Stimulated activated memory B cell treated with anti-CD40 and anti-IgM and Interleukin-4, amounts not matched to agents 10 μg/mL and 1 μg/mL and 100 μg/mL, for 72 hours (primary cell): Measurements from ENCODE around the gene AQP2.

Experiments used
- ATAC-seq: fragments of 150-1000 bp; cut with Tn5 transposase; 2 replicates; pipeline ENCODE4 v1.10.0; 2021
- H3K27ac Mint-ChIP-seq: one replicate; pipeline ENCODE4 v1.8.0; 2022; ENCODE audit warnings: mild to moderate bottlenecking, mixed read lengths
- H3K27me3 Mint-ChIP-seq: one replicate; pipeline ENCODE4 v1.8.0; 2022; ENCODE audit warnings: mixed read lengths
- H3K36me3 Mint-ChIP-seq: one replicate; pipeline ENCODE4 v1.8.0; 2022; ENCODE audit warnings: mixed read lengths
- H3K4me1 Mint-ChIP-seq: one replicate; pipeline ENCODE4 v1.8.0; 2022; ENCODE audit warnings: mixed read lengths
- H3K4me3 Mint-ChIP-seq: one replicate; pipeline ENCODE4 v1.8.0; 2022; ENCODE audit warnings: mild to moderate bottlenecking, moderate library complexity, mixed read lengths
- H3K9me3 Mint-ChIP-seq: one replicate; pipeline ENCODE4 v1.8.0; 2022; ENCODE audit warnings: mixed read lengths

Gene AQP2

GRCh38 chr12:49964849-49965624 is 14.5 kb downstream of the AQP2 start:
- no peak for ATAC-seq
- Mint-ChIP-seq H3K27me3 (peaks cover 64% of the 10 kb centered on the region), H3K4me1 (peaks cover 15% of the 10 kb centered on the region), H3K9me3 (no peaks in the 10 kb centered on the region), H3K27ac (no peak overlapping the region), H3K4me3 (no peak overlapping the region), H3K36me3 (no peaks in the 10 kb centered on the region)

- ATAC-seq = no peak
- no peaks in the 10 kb centered on the region for H3K9me3 Mint-ChIP-seq
Observed at GRCh38 chr12:49965836-49966235, 15.3 kb downstream of the AQP2 start.

GRCh38 chr12:49966511-49967041 is 16.0 kb downstream of the AQP2 start:
- Mint-ChIP-seq H3K9me3 (no peaks in the 10 kb centered on the region), H3K27me3 (peaks cover 53% of the 10 kb centered on the region), H3K4me3 (no peak overlapping the region), H3K27ac (no peak overlapping the region), H3K4me1 (peaks cover 7% of the 10 kb centered on the region), H3K36me3 (no peaks in the 10 kb centered on the region)
- ATAC-seq = no peak

More at GRCh38 chr12:49965836-49966235, 15.3 kb downstream of the AQP2 start:
- Mint-ChIP-seq H3K4me3 (no peak overlapping the region), H3K4me1 (peaks cover 7% of the 10 kb centered on the region), H3K27me3 (peaks cover 56% of the 10 kb centered on the region), H3K27ac (no peak overlapping the region), H3K36me3 (no peaks in the 10 kb centered on the region)

GRCh38 chr12:49967042-49967776 is 16.7 kb downstream of the AQP2 start:
- no peaks in the 10 kb centered on the region for H3K9me3 Mint-ChIP-seq
- H3K36me3 Mint-ChIP-seq = no peaks in the 10 kb centered on the region
- peak overlapping the region; percentile 59 for H3K4me3 Mint-ChIP-seq
- ATAC-seq = peak; percentile 77
- H3K27me3 Mint-ChIP-seq = peaks cover 50% of the 10 kb centered on the region
- H3K4me1 Mint-ChIP-seq = peaks cover 7% of the 10 kb centered on the region
- no peak overlapping the region for H3K27ac Mint-ChIP-seq

GRCh38 chr12:49967777-49968250 is 17.3 kb downstream of the AQP2 start:
- peaks cover 44% of the 10 kb centered on the region for H3K27me3 Mint-ChIP-seq
- H3K36me3 Mint-ChIP-seq = no peaks in the 10 kb centered on the region
- H3K4me3 Mint-ChIP-seq = peak overlapping the region; percentile 7
- no peak for ATAC-seq
- H3K27ac Mint-ChIP-seq = no peak overlapping the region
- H3K4me1 Mint-ChIP-seq = peaks cover 7% of the 10 kb centered on the region
- no peaks in the 10 kb centered on the region for H3K9me3 Mint-ChIP-seq

GRCh38 chr12:49968471-49968870 is 17.9 kb downstream of the AQP2 start:
- H3K27ac Mint-ChIP-seq = no peak overlapping the region
- H3K9me3 Mint-ChIP-seq = no peaks in the 10 kb centered on the region
- H3K36me3 Mint-ChIP-seq = no peaks in the 10 kb centered on the region
- H3K4me3 Mint-ChIP-seq = no peak overlapping the region
- H3K4me1 Mint-ChIP-seq = peaks cover 7% of the 10 kb centered on the region
- ATAC-seq = no peak
- peaks cover 37% of the 10 kb centered on the region for H3K27me3 Mint-ChIP-seq

GRCh38 chr12:49969027-49969426 is 18.5 kb downstream of the AQP2 start:
- Mint-ChIP-seq H3K9me3 (no peaks in the 10 kb centered on the region), H3K4me3 (no peak overlapping the region), H3K4me1 (peaks cover 7% of the 10 kb centered on the region), H3K36me3 (no peaks in the 10 kb centered on the region), H3K27ac (no peak overlapping the region), H3K27me3 (peaks cover 32% of the 10 kb centered on the region)
- ATAC-seq = no peak

GRCh38 chr12:49969651-49970429 is 19.3 kb downstream of the AQP2 start:
- H3K4me1 Mint-ChIP-seq = peaks cover 7% of the 10 kb centered on the region
- no peaks in the 10 kb centered on the region for H3K36me3 Mint-ChIP-seq
- H3K9me3 Mint-ChIP-seq = no peaks in the 10 kb centered on the region
- H3K27ac Mint-ChIP-seq = no peak overlapping the region
- H3K4me3 Mint-ChIP-seq = no peak overlapping the region
- H3K27me3 Mint-ChIP-seq = peaks cover 24% of the 10 kb centered on the region
- no peak for ATAC-seq

- Mint-ChIP-seq H3K4me3 (no peak overlapping the region), H3K9me3 (no peaks in the 10 kb centered on the region), H3K27me3 (peaks cover 17% of the 10 kb centered on the region), H3K27ac (no peak overlapping the region), H3K4me1 (peaks cover 7% of the 10 kb centered on the region), H3K36me3 (no peaks in the 10 kb centered on the region)
- no peak for ATAC-seq
Observed at GRCh38 chr12:49970658-49971057, 20.1 kb downstream of the AQP2 start.

- H3K9me3 Mint-ChIP-seq = no peaks in the 10 kb centered on the region
- H3K4me1 Mint-ChIP-seq = peaks cover 7% of the 10 kb centered on the region
- no peaks in the 10 kb centered on the region for H3K36me3 Mint-ChIP-seq
- H3K4me3 Mint-ChIP-seq = no peak overlapping the region
- H3K27me3 Mint-ChIP-seq = peaks cover 13% of the 10 kb centered on the region
- no peak overlapping the region for H3K27ac Mint-ChIP-seq
- no peak for ATAC-seq
Observed at GRCh38 chr12:49971141-49971540, 20.6 kb downstream of the AQP2 start.

GRCh38 chr12:49972129-49972528 is 21.6 kb downstream of the AQP2 start:
- H3K36me3 Mint-ChIP-seq = no peaks in the 10 kb centered on the region
- no peak for ATAC-seq
- peaks cover 3% of the 10 kb centered on the region for H3K27me3 Mint-ChIP-seq
- no peak overlapping the region for H3K4me3 Mint-ChIP-seq
- no peak overlapping the region for H3K27ac Mint-ChIP-seq
- H3K4me1 Mint-ChIP-seq = peaks cover 2% of the 10 kb centered on the region
- H3K9me3 Mint-ChIP-seq = no peaks in the 10 kb centered on the region

GRCh38 chr12:49972641-49973360 is 22.3 kb downstream of the AQP2 start, which contains the start of gene AQP6:
Gene AQP6 (plus strand): TSS chr12:49972947. CDS start chr12:49973174, 227 bp downstream.
- no peaks in the 10 kb centered on the region for H3K36me3 Mint-ChIP-seq
- ATAC-seq = no peak
- H3K4me1 Mint-ChIP-seq = no peaks in the 10 kb centered on the region
- no peak within 1 kb of the TSS for H3K27ac Mint-ChIP-seq
- H3K9me3 Mint-ChIP-seq = no peaks in the 10 kb centered on the region
- no peak within 1 kb of the TSS for H3K4me3 Mint-ChIP-seq
- H3K27me3 Mint-ChIP-seq = no peaks in the 10 kb centered on the region

- Mint-ChIP-seq H3K4me1 (no peaks in the 10 kb centered on the region), H3K27me3 (no peaks in the 10 kb centered on the region), H3K4me3 (no peak overlapping the region), H3K27ac (no peak overlapping the region), H3K36me3 (no peaks in the 10 kb centered on the region), H3K9me3 (no peaks in the 10 kb centered on the region)
- no peak for ATAC-seq
Observed at GRCh38 chr12:49973361-49973830, 22.9 kb downstream of the AQP2 start.

- Mint-ChIP-seq H3K36me3 (no peaks in the 10 kb centered on the region), H3K4me1 (no peaks in the 10 kb centered on the region), H3K27me3 (no peaks in the 10 kb centered on the region), H3K9me3 (no peaks in the 10 kb centered on the region), H3K4me3 (no peak overlapping the region), H3K27ac (no peak overlapping the region)
- ATAC-seq = no peak
Observed at GRCh38 chr12:49974231-49974675, 23.7 kb downstream of the AQP2 start.
